Parathyroid adenoma (tissue), 2 donors: ENCODE data around the gene DDHD1.

ENCODE experiments used
- H2AFZ ChIP-seq: fragments of 300-600 bp; sonication (generic); one replicate; pipeline ENCODE4 v1.7.0; 2017; ENCODE audit warnings: antibody characterized with exemption, mild to moderate bottlenecking
- H3K27ac ChIP-seq: fragments of 300-600 bp; sonication (generic); one replicate; pipeline ENCODE4 v1.7.0; 2017
- H3K27me3 ChIP-seq: fragments of 300-600 bp; sonication (generic); one replicate; pipeline ENCODE4 v1.7.0; 2017; ENCODE audit warnings: low read length; ENCODE audit not compliant: control insufficient read depth, insufficient read depth
- H3K36me3 ChIP-seq: fragments of 300-600 bp; sonication (generic); one replicate; pipeline ENCODE4 v1.7.0; 2017; ENCODE audit warnings: low read length; ENCODE audit not compliant: control insufficient read depth, insufficient read depth
- H3K4me1 ChIP-seq: fragments of 300-600 bp; sonication (generic); one replicate; pipeline ENCODE4 v1.7.0; 2017; ENCODE audit warnings: control low read depth
- H3K4me2 ChIP-seq: fragments of 300-600 bp; sonication (generic); one replicate; pipeline ENCODE4 v1.7.0; 2017; ENCODE audit warnings: low read length
- H3K4me3 ChIP-seq: fragments of 300-600 bp; sonication (generic); one replicate; pipeline ENCODE4 v1.7.0; 2017; ENCODE audit warnings: low read depth, low read length
- H3K79me2 ChIP-seq: fragments of 300-600 bp; sonication (generic); one replicate; pipeline ENCODE4 v1.7.0; 2017; ENCODE audit warnings: control low read depth
- H3K9ac ChIP-seq: fragments of 300-600 bp; sonication (generic); one replicate; pipeline ENCODE4 v1.7.0; 2017; ENCODE audit warnings: mild to moderate bottlenecking
- H3K9me3 ChIP-seq: fragments of 300-600 bp; sonication (generic); one replicate; pipeline ENCODE4 v1.7.0; 2017; ENCODE audit warnings: low read length; ENCODE audit not compliant: control insufficient read depth
- TF ChIP-seq, protein P1 (sequence below): fragments of 300-600 bp; sonication (generic); IDR thresholded peaks from one replicate; pipeline ENCODE4 v1.7.0; 2017; ENCODE audit warnings: antibody characterized with exemption, mild to moderate bottlenecking
- donor health status: primary hyperparathyroidism.

DDHD1 gene

DNA sequence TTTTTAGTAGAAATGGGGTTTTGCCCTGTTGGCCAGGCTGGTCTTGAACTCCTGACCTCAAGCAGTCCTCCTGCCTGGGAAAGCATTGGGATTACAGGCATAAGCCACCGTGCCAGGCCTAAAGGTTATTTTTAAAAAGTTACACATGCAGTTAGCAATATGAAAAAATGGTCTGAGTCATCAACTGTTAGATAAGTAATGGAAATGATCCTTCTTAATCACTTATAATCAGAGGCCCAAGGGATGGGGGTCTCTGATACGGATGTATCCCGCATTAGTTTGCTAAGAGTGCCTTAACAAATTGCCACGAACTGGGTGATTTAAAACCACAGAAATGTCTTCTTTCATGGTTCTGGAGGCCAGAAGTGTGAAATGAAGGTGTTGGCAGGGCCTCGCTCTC, 148.1 kb downstream of the DDHD1 start:
- Histone ChIP-seq H3K4me1 (no peaks in the 10 kb centered on the region), H3K9ac (no peak overlapping the region), H3K27ac (no peak overlapping the region), H3K27me3 (no peaks in the 10 kb centered on the region), H3K36me3 (no peaks in the 10 kb centered on the region), H3K4me2 (no peak overlapping the region), H3K9me3 (no peaks in the 10 kb centered on the region), H2AFZ (no peak overlapping the region), H3K79me2 (no peaks in the 10 kb centered on the region), H3K4me3 (no peak overlapping the region)
- TF ChIP-seq, protein P1, sequence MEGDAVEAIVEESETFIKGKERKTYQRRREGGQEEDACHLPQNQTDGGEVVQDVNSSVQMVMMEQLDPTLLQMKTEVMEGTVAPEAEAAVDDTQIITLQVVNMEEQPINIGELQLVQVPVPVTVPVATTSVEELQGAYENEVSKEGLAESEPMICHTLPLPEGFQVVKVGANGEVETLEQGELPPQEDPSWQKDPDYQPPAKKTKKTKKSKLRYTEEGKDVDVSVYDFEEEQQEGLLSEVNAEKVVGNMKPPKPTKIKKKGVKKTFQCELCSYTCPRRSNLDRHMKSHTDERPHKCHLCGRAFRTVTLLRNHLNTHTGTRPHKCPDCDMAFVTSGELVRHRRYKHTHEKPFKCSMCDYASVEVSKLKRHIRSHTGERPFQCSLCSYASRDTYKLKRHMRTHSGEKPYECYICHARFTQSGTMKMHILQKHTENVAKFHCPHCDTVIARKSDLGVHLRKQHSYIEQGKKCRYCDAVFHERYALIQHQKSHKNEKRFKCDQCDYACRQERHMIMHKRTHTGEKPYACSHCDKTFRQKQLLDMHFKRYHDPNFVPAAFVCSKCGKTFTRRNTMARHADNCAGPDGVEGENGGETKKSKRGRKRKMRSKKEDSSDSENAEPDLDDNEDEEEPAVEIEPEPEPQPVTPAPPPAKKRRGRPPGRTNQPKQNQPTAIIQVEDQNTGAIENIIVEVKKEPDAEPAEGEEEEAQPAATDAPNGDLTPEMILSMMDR = no peak

DNA sequence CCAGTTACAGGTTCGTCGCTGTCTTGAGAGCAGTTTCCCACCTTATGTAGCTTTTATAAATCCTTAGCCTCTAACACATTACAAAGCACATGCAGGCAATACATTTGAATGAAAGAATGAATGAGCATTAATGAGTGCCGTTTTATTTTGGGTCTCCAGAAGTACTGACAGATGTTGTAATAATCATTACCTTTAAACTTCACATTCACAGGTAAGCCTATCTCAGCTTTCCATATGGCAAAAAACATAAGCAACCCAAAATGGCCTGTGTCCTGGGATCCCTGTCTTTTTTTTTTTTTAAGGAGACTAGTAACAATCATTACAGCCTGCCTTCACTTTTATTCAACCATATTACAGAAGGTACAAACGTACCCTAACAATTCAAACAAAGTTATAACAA, 149.3 kb downstream of the DDHD1 start:
- no peaks in the 10 kb centered on the region for H3K79me2 ChIP-seq
- TF ChIP-seq, protein P1 = no peak

DNA sequence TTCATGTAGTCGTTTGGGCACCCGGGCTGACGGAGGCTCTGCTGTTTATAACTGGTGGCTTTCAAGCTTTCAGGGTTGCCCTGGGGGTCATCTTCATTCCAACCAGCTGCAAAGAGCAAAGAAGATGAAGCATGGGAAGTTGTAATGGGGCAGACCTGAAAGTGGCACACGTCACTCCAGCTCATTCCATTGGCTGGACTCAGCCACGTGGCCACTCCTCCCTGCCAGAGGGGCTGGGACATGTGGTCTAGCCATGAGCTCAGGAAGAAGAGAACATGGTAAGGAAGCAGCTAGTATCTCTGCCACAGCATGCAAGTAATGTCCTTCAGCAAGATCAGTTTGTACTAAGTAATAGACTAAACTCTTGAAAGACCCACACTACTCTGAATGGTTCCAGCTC, 150.5 kb downstream of the DDHD1 start:
- Histone ChIP-seq H3K4me2 (no peak overlapping the region), H3K9me3 (no peaks in the 10 kb centered on the region), H3K36me3 (no peaks in the 10 kb centered on the region), H3K4me3 (no peak overlapping the region), H3K27ac (no peak overlapping the region), H3K4me1 (no peaks in the 10 kb centered on the region), H3K9ac (no peak overlapping the region), H2AFZ (no peak overlapping the region), H3K27me3 (no peaks in the 10 kb centered on the region), H3K79me2 (no peaks in the 10 kb centered on the region)
- TF ChIP-seq, protein P1 = no peak

More for the DNA sequence above, 149.3 kb downstream of the DDHD1 start:
- Histone ChIP-seq H3K4me3 (no peak overlapping the region), H3K4me2 (no peak overlapping the region), H2AFZ (no peak overlapping the region), H3K36me3 (no peaks in the 10 kb centered on the region), H3K27me3 (no peaks in the 10 kb centered on the region), H3K9me3 (no peaks in the 10 kb centered on the region), H3K27ac (no peak overlapping the region), H3K9ac (no peak overlapping the region), H3K4me1 (no peaks in the 10 kb centered on the region)

DNA sequence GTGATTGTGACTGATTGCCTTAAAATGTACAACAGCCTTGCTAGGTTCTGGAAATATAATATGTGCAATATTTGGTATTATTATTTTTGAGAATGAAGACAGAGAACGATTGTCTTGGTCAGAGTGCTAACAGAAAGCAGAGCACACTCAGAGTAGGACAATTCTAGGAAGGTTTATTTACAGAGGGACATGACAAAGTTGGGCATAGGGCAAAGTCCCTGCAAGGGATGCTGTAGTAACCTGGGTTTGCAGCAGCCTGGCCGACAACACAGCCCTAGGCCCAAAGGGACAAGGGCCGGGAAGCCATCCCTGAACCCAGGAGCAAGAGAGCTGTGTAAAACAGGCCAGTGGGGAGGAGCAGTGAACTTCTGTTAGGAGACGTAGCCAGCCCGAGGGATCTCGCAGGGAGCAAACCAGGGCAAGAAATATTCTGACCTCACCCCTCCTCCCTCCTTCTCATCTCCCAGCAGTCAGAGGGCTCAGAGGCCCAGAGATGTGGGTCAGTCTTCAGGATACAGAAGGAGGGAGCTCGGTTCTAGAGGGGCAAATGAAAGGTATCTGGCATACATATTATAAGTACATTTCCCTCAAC, 151.2 kb downstream of the DDHD1 start:
- Histone ChIP-seq H3K4me3 (no peak overlapping the region), H3K4me1 (no peaks in the 10 kb centered on the region)

More for the DNA sequence above, 151.2 kb downstream of the DDHD1 start:
- Histone ChIP-seq H3K79me2 (no peaks in the 10 kb centered on the region), H3K4me2 (no peak overlapping the region), H3K9me3 (no peaks in the 10 kb centered on the region), H3K27ac (no peak overlapping the region), H3K36me3 (no peaks in the 10 kb centered on the region), H3K9ac (no peak overlapping the region), H2AFZ (no peak overlapping the region), H3K27me3 (no peaks in the 10 kb centered on the region)
- TF ChIP-seq, protein P1 = no peak
